OCI-LY3 (cell line): ENCODE results near the gene USP3.

Experiments
- H2AFZ ChIP-seq: fragments of 200-600, 300-600 bp; shearing (Covaris generic); 2 replicates; pipeline ENCODE4 v1.6.0; 2014; ENCODE audit warnings: antibody characterized with exemption, low read depth, low read length
- H3K27ac ChIP-seq: fragments of 200-600, 300-600 bp; sonication (generic); 2 replicates; pipeline ENCODE4 v1.5.1; 2014; ENCODE audit warnings: mild to moderate bottlenecking, low read length, moderate library complexity, mixed read lengths
- H3K27me3 ChIP-seq: fragments of 200-600, 300-600 bp; sonication (generic); 2 replicates; pipeline ENCODE4 v1.6.1; 2014; ENCODE audit warnings: low read depth, low read length, mixed read lengths
- H3K36me3 ChIP-seq: fragments of 200-600, 300-600 bp; sonication (generic); replicated peaks from 2 replicates; pipeline ENCODE3; 2014; ENCODE audit warnings: low read depth, low read length, mixed read lengths
- H3K4me1 ChIP-seq: fragments of 300-600, 200-600 bp; sonication (generic); 2 replicates; pipeline ENCODE4 v1.6.1; 2014; ENCODE audit warnings: low read length, mixed read lengths
- H3K4me2 ChIP-seq: fragments of 200-600, 300-600 bp; sonication (generic); 2 replicates; pipeline ENCODE4 v1.6.1; 2014; ENCODE audit warnings: low read length, mixed read lengths
- H3K4me3 ChIP-seq: fragments of 300-600, 200-600 bp; sonication (generic); 2 replicates; pipeline ENCODE4 v1.5.1; 2014; ENCODE audit warnings: antibody characterized with exemption, mild to moderate bottlenecking, low read length, moderate library complexity
- H3K79me2 ChIP-seq: fragments of 300-600, 200-600 bp; shearing (Covaris generic); 2 replicates; pipeline ENCODE4 v1.6.1; 2014; ENCODE audit warnings: mild to moderate bottlenecking, low read length, mixed read lengths
- H3K9ac ChIP-seq: fragments of 300-600, 200-600 bp; shearing (Covaris generic); 2 replicates; pipeline ENCODE4 v1.6.0; 2014; ENCODE audit warnings: mild to moderate bottlenecking, low read length, moderate library complexity
- H3K9me3 ChIP-seq: fragments of 200-600, 300-600 bp; shearing (Covaris generic); 2 replicates; pipeline ENCODE4 v1.6.1; 2014; ENCODE audit warnings: low read length, mixed read lengths; ENCODE audit not compliant: insufficient read depth
- H4K20me1 ChIP-seq: fragments of 200-600, 300-600 bp; sonication (generic); 2 replicates; pipeline ENCODE4 v1.6.1; 2016; ENCODE audit warnings: low read length, mixed read lengths; ENCODE audit not compliant: insufficient read depth
- CTCF ChIP-seq: fragments of 200-600, 300-600 bp; sonication (generic); IDR thresholded peaks from 2 replicates; pipeline ENCODE4 v1.5.1; 2014; ENCODE audit warnings: antibody characterized with exemption, low read length, low read depth
- EZH2phosphoT487 ChIP-seq: fragments of 200-600 bp; shearing (Covaris generic); IDR thresholded peaks from 2 replicates; pipeline ENCODE4 v1.6.1; 2018; ENCODE audit warnings: antibody characterized with exemption, mixed run types, low read depth

USP3 gene

GRCh38 chr15:63522225-63522578 is 17.8 kb downstream of the USP3 start:
- peaks cover 100% of the 10 kb centered on the region for H3K79me2 ChIP-seq
- no peaks in the 10 kb centered on the region for H3K9me3 ChIP-seq
- no peak overlapping the region for H3K4me2 ChIP-seq
- peaks cover 7% of the 10 kb centered on the region for H3K4me1 ChIP-seq
- no peaks in the 10 kb centered on the region for H3K36me3 ChIP-seq
- H3K4me3 ChIP-seq = no peak overlapping the region
- peaks cover 98% of the 10 kb centered on the region for H4K20me1 ChIP-seq
- TF ChIP-seq EZH2phosphoT487 (no peak), CTCF (no peak)
- no peak overlapping the region for H3K9ac ChIP-seq
- H3K27ac ChIP-seq = no peak overlapping the region
- no peaks in the 10 kb centered on the region for H3K27me3 ChIP-seq
- H2AFZ ChIP-seq = no peak overlapping the region

DNA sequence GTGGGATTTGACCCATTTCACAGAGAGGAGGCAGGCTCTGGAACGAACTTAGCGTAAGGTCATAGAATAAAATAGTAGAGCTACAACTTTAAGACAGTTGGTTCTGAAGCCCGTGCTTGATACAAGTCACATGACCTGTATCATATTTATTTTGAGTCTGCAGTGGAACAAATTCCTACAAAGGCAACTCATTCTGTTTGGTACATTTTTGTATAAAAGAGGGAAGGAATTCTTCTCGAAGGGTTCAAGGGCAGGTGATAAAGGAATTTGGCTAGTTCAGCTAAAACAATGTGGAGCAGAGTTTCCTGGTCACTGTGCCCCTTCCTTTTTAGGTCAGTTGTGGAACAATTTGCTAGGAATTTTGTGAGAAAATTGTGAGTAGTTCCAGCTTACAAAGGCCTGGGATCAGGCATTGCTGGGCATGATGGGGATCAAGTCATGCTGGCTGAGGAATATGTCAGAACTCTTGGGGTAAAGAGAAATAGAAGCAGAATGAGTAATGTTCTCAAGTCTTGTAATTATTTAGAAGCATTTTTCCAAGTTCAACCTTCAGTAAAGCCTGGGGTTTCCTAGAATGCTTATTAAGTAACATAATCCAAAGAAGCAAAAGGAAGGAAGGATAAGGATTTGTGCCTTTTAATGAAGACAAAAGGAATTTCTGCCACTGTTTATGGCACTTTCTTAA is 19.1 kb downstream of the USP3 start:
- no peak overlapping the region for H2AFZ ChIP-seq
- H3K4me2 ChIP-seq = no peak overlapping the region
- no peak overlapping the region for H3K9ac ChIP-seq
- no peaks in the 10 kb centered on the region for H3K4me1 ChIP-seq
- H3K9me3 ChIP-seq = no peaks in the 10 kb centered on the region
- no peak overlapping the region for H3K27ac ChIP-seq
- no peaks in the 10 kb centered on the region for H3K27me3 ChIP-seq
- no peak for TF ChIP-seq CTCF
- TF ChIP-seq EZH2phosphoT487 = no peak
- H3K36me3 ChIP-seq = peaks cover 2% of the 10 kb centered on the region
- H3K4me3 ChIP-seq = no peak overlapping the region
- H4K20me1 ChIP-seq = peaks cover 98% of the 10 kb centered on the region
- peaks cover 100% of the 10 kb centered on the region for H3K79me2 ChIP-seq

DNA sequence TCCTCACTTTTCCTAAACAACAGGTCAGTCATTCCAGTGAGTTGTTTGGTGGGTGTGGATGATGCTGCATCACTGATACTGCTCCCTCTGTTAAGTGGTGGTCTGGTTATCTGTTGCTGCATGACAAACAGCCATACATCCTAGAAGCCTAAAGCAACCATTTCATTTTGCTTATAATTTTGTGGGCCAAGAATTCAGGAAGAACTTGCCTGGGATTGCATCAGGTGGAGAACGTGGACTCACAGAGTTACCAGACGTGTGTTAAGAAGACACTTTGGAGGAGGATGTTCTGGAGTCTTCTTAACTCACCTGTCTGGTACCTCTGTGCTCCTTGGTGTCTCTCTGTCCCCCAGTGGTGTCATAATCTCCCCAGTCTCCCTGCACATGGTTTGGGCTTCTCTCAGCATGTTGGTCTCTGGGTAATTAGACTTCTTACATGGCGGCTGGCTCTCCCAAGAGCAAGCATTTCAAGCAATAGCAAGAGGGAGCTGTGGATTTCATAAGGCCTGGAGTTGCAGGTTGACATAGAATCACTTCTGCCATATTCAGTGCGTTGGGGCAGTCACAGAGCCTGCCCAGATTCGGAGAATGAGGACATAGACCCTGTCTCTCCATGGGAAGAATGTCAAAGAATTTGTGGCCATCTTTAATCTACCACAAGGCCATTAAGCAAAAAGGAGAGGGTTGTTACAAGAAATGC is 20.1 kb downstream of the USP3 start:
- no peak overlapping the region for H3K4me2 ChIP-seq

More for the DNA sequence above, 20.1 kb downstream of the USP3 start:
- H3K4me3 ChIP-seq = no peak overlapping the region
- no peaks in the 10 kb centered on the region for H3K9me3 ChIP-seq
- H3K27ac ChIP-seq = no peak overlapping the region
- H3K4me1 ChIP-seq = peaks cover 6% of the 10 kb centered on the region
- no peaks in the 10 kb centered on the region for H3K27me3 ChIP-seq
- H3K9ac ChIP-seq = no peak overlapping the region
- peaks cover 97% of the 10 kb centered on the region for H4K20me1 ChIP-seq
- H2AFZ ChIP-seq = no peak overlapping the region
- peaks cover 3% of the 10 kb centered on the region for H3K36me3 ChIP-seq
- H3K79me2 ChIP-seq = peaks cover 100% of the 10 kb centered on the region
- no peak for TF ChIP-seq EZH2phosphoT487
- no peak for TF ChIP-seq CTCF
